Keratinocyte (primary cell): ENCODE measurements around the gene TMPRSS6. TPM values are rescaled to one million over a fixed set of nuclear protein-coding genes. Genes with fewer than 3 reads are reported as not detected.

Source experiments
- DNase-seq: peaks from one replicate; pipeline ENCODE4 v3.0.0-alpha.2; 2011; ENCODE audit warnings: low read depth, missing footprints, low spot score
- FAIRE-seq: peaks from 2 replicates; lab custom pipeline; 2011; peaks lifted over from hg19 to GRCh38; lab: Jason Lieb, UNC
- H2AFZ ChIP-seq: 2 replicates; pipeline ENCODE4 v1.6.0; 2012; ENCODE audit warnings: low read length, control low read depth, inconsistent platforms; ENCODE audit not compliant: control insufficient read depth
- H3K27ac ChIP-seq: 2 replicates; pipeline ENCODE4 v1.5.1; 2011; ENCODE audit warnings: low read length; ENCODE audit not compliant: control insufficient read depth, insufficient read depth
- H3K27me3 ChIP-seq: 3 replicates; pipeline ENCODE4 v1.6.0; 2011; ENCODE audit warnings: low read length; ENCODE audit not compliant: control insufficient read depth, insufficient read depth; ENCODE audit errors: extremely low read depth
- H3K36me3 ChIP-seq, 2 experiments: 2 replicates in 1 of 2; 3 replicates in 1 of 2; pipeline ENCODE4 v1.5.1; 2011; ENCODE audit warnings: low read length in 2 of 2, mild to moderate bottlenecking in 1 of 2; ENCODE audit not compliant: control insufficient read depth in 2 of 2, insufficient read depth in 2 of 2; ENCODE audit errors: extremely low read depth in 1 of 2
- H3K4me1 ChIP-seq: 3 replicates; pipeline ENCODE4 v1.5.1; 2011; ENCODE audit warnings: low read length; ENCODE audit not compliant: control insufficient read depth, insufficient read depth; ENCODE audit errors: extremely low read depth
- H3K4me2 ChIP-seq: 3 replicates; pipeline ENCODE4 v1.6.0; 2011; ENCODE audit warnings: low read depth, low read length; ENCODE audit not compliant: control insufficient read depth, insufficient read depth; ENCODE audit errors: extremely low read depth
- H3K4me3 ChIP-seq, 3 experiments: fragments of 200-600 bp in 1 of 3; sonication (generic) in 1 of 3; 2 replicates in 2 of 3; 3 replicates in 1 of 3; pipeline ENCODE4 v1.5.1; 2011 to 2016; ENCODE audit warnings: low read length in 3 of 3, mild to moderate bottlenecking in 3 of 3, control low read depth in 2 of 3, inconsistent platforms in 1 of 3, low read depth in 1 of 3, mixed read lengths in 1 of 3, mixed run types in 1 of 3, moderate library complexity in 1 of 3; ENCODE audit not compliant: control insufficient read depth in 2 of 3, insufficient read depth in 2 of 3; ENCODE audit errors: extremely low read depth in 1 of 3
- H3K79me2 ChIP-seq: 2 replicates; pipeline ENCODE4 v1.6.0; 2012; ENCODE audit warnings: low read length; ENCODE audit not compliant: control insufficient read depth, insufficient read depth
- H3K9ac ChIP-seq: 3 replicates; pipeline ENCODE4 v1.6.0; 2011; ENCODE audit warnings: low read length; ENCODE audit not compliant: control insufficient read depth, insufficient read depth; ENCODE audit errors: extremely low read depth
- H3K9me1 ChIP-seq: 3 replicates; pipeline ENCODE4 v1.6.0; 2011; ENCODE audit warnings: low read length; ENCODE audit not compliant: control insufficient read depth, insufficient read depth; ENCODE audit errors: extremely low read depth
- H3K9me3 ChIP-seq: 2 replicates; pipeline ENCODE4 v1.5.1; 2012; ENCODE audit warnings: low read depth, low read length; ENCODE audit not compliant: control insufficient read depth
- H4K20me1 ChIP-seq: 3 replicates; pipeline ENCODE4 v1.6.0; 2011; ENCODE audit warnings: low read length; ENCODE audit not compliant: control insufficient read depth, insufficient read depth; ENCODE audit errors: extremely low read depth
- EZH2 ChIP-seq: IDR thresholded peaks from one replicate; pipeline ENCODE4 v1.6.1; 2012; ENCODE audit warnings: inconsistent platforms, mild to moderate bottlenecking, low read length, moderate library complexity
- dilution Hi-C: fragments of 300-500 bp; cut with MboI; formaldehyde crosslinking; loops from one replicate; pipeline ENCODE4 v1.7.0; 2020; ENCODE audit warnings: low sequenced_read_pairs; ENCODE audit not compliant: extremely low pct_ligation_motif_present
- polyA plus RNA-seq, 5 experiments: library from polyadenylated mRNA; depleted of rRNA in 3 of 5; stranded (reverse) in 3 of 5; stranded (forward) in 1 of 5; unstranded in 1 of 5; fragments of >200 nt; gene quantifications; 1 replicate in 1 of 5; 2 replicates in 3 of 5; 3 replicates in 1 of 5; pipeline versions ENCODE4 v1.2.1 to v1.2.3, GENCODE V29; 2011 to 2012; ENCODE audit warnings: missing spikeins in 2 of 5, low read depth in 1 of 5, low replicate concordance in 1 of 5
- TF ChIP-seq, protein P1 (sequence below), 3 experiments: IDR thresholded peaks in 1 of 3; conservative IDR thresholded peaks in 1 of 3; optimal IDR thresholded peaks in 1 of 3; 2 replicates in 2 of 3; 3 replicates in 1 of 3; pipeline versions ENCODE3 to v1.5.1; 2011; ENCODE audit warnings: low read length in 3 of 3, mild to moderate bottlenecking in 3 of 3, moderate library complexity in 2 of 3, control low read depth in 1 of 3, inconsistent platforms in 1 of 3; ENCODE audit not compliant: insufficient read depth in 2 of 3; ENCODE audit errors: extremely low read depth in 1 of 3

Gene TMPRSS6
- polyA plus RNA-seq, 1 donor (not counting 4 experiments of a cell fraction or from before 2014, with no cell fraction given) = not detected

DNA sequence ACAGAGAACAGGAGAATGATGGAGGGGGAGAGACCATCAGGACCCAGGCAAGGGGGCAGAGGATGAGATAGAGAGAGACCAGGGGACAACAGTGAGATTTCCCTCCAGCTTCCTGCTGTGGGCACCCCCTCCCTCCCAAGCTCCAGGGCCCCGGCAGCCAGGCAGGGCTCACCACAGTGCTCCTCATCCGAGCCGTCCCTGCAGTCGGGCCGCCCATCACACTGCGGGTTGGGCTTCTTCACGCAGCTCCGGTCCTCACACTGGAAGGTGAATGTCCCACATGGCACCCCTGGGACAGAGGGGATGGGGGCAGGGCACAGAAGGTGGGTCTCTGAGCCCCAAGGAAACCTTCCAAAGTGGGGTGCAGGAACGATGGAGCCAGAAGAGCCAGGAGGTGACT lies 38.8 kb downstream of the TMPRSS6 start:
- Histone ChIP-seq H3K9me1 (no peaks in the 10 kb centered on the region), H3K79me2 (no peaks in the 10 kb centered on the region), H3K4me3 (no peak overlapping the region), H3K9ac (no peak overlapping the region), H3K9me3 (no peaks in the 10 kb centered on the region), H3K4me2 (no peak overlapping the region), H3K27ac (no peak overlapping the region), H3K36me3 (no peaks in the 10 kb centered on the region), H4K20me1 (no peaks in the 10 kb centered on the region), H2AFZ (no peak overlapping the region), H3K4me1 (no peaks in the 10 kb centered on the region), H3K27me3 (peaks cover 11% of the 10 kb centered on the region)
- FAIRE-seq = no peak
- dilution Hi-C loops = no loop called here
- TF ChIP-seq EZH2 = no peak
- TF ChIP-seq, protein P1, sequence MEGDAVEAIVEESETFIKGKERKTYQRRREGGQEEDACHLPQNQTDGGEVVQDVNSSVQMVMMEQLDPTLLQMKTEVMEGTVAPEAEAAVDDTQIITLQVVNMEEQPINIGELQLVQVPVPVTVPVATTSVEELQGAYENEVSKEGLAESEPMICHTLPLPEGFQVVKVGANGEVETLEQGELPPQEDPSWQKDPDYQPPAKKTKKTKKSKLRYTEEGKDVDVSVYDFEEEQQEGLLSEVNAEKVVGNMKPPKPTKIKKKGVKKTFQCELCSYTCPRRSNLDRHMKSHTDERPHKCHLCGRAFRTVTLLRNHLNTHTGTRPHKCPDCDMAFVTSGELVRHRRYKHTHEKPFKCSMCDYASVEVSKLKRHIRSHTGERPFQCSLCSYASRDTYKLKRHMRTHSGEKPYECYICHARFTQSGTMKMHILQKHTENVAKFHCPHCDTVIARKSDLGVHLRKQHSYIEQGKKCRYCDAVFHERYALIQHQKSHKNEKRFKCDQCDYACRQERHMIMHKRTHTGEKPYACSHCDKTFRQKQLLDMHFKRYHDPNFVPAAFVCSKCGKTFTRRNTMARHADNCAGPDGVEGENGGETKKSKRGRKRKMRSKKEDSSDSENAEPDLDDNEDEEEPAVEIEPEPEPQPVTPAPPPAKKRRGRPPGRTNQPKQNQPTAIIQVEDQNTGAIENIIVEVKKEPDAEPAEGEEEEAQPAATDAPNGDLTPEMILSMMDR (optimal IDR thresholded peaks at IDR 0.05 in 1 of 3, IDR thresholded peaks at IDR 0.05 in 1 of 3, conservative IDR thresholded peaks at IDR 0.05 in 1 of 3; ENCODE audit: extremely low read depth in 1 of 3, insufficient read depth in 2 of 3, low read length in 3 of 3) = no peak
- no peak for DNase-seq

DNA sequence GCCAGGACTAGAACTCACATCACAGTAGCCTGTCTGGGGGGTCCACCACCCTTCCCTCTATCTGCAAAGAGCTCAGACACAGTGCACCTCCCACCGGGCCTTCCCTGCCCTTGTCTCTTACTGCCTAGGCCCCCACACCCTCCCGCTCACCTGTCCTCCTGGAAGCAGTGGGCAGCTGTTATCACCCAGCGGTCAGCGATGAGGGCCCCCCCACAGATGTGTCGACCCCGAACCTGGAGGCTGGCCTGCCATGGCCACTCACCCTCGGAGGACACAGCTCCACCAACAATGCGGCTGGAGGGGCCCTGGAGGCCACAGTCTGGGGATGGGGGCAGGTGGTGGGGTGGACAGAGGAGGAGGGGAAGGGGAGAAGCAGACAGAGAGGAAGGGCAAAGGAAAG lies 39.2 kb downstream of the TMPRSS6 start:
- Histone ChIP-seq H3K9ac (no peak overlapping the region), H3K9me1 (no peaks in the 10 kb centered on the region), H3K4me3 (no peak overlapping the region), H3K27me3 (peaks cover 11% of the 10 kb centered on the region), H3K79me2 (no peaks in the 10 kb centered on the region), H3K36me3 (no peaks in the 10 kb centered on the region), H2AFZ (no peak overlapping the region), H3K4me1 (no peaks in the 10 kb centered on the region), H4K20me1 (no peaks in the 10 kb centered on the region), H3K9me3 (no peaks in the 10 kb centered on the region), H3K27ac (no peak overlapping the region), H3K4me2 (no peak overlapping the region)
- dilution Hi-C loops = no loop called here
- FAIRE-seq (no peak), DNase-seq (no peak)
- no peak for TF ChIP-seq EZH2
- TF ChIP-seq, protein P1 (optimal IDR thresholded peaks at IDR 0.05 in 1 of 3, IDR thresholded peaks at IDR 0.05 in 1 of 3, conservative IDR thresholded peaks at IDR 0.05 in 1 of 3; ENCODE audit: extremely low read depth in 1 of 3, insufficient read depth in 2 of 3, low read length in 3 of 3) = no peak
